ENCODE measurements around the gene IRS1.

The IRS1 gene

DNA sequence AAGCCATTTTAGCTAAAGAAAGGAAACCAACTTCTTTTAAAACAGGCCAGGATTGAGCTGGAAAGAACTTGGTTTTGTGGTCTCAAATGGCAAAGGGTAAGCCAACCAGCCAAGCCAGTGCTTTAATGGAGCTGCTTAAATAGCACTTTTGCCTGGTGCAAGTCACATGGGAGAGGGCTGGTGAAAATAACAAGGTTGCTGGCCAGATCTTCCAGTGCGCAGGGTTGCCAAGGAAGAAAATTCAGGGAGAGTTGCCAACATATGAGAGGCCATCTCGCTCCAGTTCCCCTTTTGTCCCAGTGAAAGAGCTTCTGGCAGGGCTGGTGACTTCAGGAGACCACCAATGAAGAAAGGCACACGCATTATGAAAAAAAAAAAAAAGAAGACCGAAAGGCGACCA lies 57.3 kb downstream of the IRS1 start:
- DNase-seq = peak; percentile 62 to 88
- no peaks in the 10 kb centered on the region for H3K36me3 ChIP-seq
- peaks cover 0 to 48% (median 21%) of the 10 kb centered on the region in 4 donors for H3K4me1 ChIP-seq
- TF ChIP-seq, protein P1, sequence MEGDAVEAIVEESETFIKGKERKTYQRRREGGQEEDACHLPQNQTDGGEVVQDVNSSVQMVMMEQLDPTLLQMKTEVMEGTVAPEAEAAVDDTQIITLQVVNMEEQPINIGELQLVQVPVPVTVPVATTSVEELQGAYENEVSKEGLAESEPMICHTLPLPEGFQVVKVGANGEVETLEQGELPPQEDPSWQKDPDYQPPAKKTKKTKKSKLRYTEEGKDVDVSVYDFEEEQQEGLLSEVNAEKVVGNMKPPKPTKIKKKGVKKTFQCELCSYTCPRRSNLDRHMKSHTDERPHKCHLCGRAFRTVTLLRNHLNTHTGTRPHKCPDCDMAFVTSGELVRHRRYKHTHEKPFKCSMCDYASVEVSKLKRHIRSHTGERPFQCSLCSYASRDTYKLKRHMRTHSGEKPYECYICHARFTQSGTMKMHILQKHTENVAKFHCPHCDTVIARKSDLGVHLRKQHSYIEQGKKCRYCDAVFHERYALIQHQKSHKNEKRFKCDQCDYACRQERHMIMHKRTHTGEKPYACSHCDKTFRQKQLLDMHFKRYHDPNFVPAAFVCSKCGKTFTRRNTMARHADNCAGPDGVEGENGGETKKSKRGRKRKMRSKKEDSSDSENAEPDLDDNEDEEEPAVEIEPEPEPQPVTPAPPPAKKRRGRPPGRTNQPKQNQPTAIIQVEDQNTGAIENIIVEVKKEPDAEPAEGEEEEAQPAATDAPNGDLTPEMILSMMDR (IDR thresholded peaks at IDR 0.05) = no peak
- peak overlapping the region; percentile 67 to 80 for H3K27ac ChIP-seq
- H3K4me3 ChIP-seq = peak overlapping the region in 1 of 2 donors; percentile 4
- no peaks in the 10 kb centered on the region for H3K27me3 ChIP-seq
- intact Hi-C loops (cut with DNase I; ENCODE audit: low total_unique reads) = no loop called here
- H3K9me3 ChIP-seq = no peaks in the 10 kb centered on the region

DNA sequence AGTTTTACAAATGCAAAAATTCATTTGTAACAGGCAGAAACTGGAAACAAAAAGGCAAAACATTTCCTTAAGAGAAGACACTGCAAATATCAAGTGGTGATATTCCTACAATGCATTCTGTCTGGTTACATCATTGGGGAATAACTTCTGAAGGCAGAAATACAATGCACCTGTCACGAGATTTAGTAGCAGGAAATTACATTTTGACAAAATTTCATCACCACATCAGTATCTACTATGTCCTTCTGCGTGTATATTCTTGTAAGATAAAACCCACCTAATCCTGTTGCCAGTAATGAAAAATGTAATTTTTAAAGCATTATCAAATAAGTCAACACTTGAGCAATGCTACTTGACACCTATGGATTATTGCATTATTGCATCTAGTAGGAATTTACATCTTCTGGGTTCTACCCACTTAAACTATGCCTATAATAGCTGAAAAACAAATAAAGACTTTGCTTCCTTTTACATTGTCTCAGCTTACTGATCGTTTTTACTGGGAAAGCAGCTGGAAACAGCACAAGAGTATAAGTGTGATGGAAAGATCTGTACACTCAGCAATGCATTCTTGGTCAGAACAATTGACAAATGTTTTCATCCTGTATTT lies 59.5 kb downstream of the IRS1 start:
- TF ChIP-seq, protein P1 (IDR thresholded peaks at IDR 0.05) = no peak
- Histone ChIP-seq H3K9me3 (no peaks in the 10 kb centered on the region), H3K27ac (no peak overlapping the region), H3K36me3 (peaks cover 0 to 4% (median 0%) of the 10 kb centered on the region in 3 donors), H3K27me3 (no peaks in the 10 kb centered on the region), H3K4me3 (no peak overlapping the region), H3K4me1 (peaks cover 0 to 48% (median 21%) of the 10 kb centered on the region in 4 donors)
- DNase-seq = no peak
- intact Hi-C loops (cut with DNase I; ENCODE audit: low total_unique reads) = no loop called here

DNA sequence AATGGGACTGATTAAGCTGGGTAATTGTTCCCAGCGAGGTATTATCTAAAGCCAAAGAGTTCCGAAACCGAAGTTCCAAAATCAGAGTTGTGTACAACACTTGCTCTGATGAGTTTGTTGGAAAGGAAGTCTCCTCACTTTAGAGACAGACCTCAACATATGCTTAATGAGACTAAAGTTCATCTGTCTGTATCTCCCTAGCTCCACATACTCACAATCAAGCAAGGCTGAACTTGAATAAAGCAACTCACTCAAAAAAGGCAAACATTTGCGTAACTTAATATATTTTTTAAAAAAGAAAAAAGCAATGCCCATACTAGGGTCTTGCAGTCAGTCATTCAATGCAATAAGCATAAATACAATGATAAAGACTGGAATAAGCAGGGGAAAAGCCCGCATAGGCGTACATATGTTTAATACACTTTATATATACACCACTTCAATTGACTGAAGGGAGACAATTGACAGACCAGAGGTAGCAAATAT lies 60.0 kb downstream of the IRS1 start:
- intact Hi-C loops (cut with DNase I; ENCODE audit: low total_unique reads) = no loop called here
- Histone ChIP-seq H3K4me3 (no peak overlapping the region), H3K36me3 (peaks cover 0 to 4% (median under 1%) of the 10 kb centered on the region in 3 donors), H3K27me3 (no peaks in the 10 kb centered on the region), H3K9me3 (no peaks in the 10 kb centered on the region), H3K4me1 (peaks cover 0 to 48% (median 21%) of the 10 kb centered on the region in 4 donors), H3K27ac (no peak overlapping the region)
- TF ChIP-seq, protein P1 (IDR thresholded peaks at IDR 0.05) = no peak
- no peak for DNase-seq

DNA sequence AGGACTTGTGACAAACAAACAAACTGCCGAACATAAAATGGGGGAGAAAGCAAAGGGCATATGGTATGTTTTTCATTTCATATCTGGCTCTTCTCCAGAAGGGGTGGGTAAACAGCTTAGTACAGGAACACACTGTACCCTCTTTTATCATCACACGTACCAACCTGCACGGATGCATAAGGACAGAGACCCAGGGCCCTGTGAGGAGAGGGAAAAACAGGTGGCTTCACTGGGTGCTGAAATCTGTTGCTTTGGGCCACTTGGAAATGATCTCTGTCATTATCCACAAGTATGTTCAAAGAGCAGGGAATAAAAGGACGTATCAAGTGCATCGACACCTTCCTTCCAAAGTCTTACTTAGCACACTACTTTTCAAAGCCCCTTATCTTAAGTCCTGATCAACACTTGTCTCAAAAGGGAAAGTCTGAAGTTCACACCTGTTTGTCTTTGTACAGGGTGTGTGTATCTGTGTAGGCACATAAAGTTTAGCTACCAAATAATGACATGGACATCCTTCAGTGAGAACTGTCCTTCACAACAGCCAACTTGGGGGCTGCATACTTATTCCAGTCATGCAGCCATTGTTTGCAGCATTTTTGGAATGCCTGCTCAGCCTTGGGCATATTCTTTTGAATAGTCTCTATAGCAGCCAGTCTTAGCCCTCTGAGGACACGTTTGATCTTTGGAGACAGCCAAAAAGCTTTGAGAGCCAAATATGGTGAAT lies 60.6 kb downstream of the IRS1 start:
- H3K27me3 ChIP-seq = no peaks in the 10 kb centered on the region
- peaks cover 0 to 48% (median 21%) of the 10 kb centered on the region in 4 donors for H3K4me1 ChIP-seq
- no peaks in the 10 kb centered on the region for H3K9me3 ChIP-seq
- no peak for DNase-seq
- H3K27ac ChIP-seq = no peak overlapping the region
- no peak overlapping the region for H3K4me3 ChIP-seq
- peaks cover 0 to 7% (median 4%) of the 10 kb centered on the region in 3 donors for H3K36me3 ChIP-seq
- intact Hi-C loops (cut with DNase I; ENCODE audit: low total_unique reads) = no loop called here
- TF ChIP-seq, protein P1 (IDR thresholded peaks at IDR 0.05) = no peak

DNA sequence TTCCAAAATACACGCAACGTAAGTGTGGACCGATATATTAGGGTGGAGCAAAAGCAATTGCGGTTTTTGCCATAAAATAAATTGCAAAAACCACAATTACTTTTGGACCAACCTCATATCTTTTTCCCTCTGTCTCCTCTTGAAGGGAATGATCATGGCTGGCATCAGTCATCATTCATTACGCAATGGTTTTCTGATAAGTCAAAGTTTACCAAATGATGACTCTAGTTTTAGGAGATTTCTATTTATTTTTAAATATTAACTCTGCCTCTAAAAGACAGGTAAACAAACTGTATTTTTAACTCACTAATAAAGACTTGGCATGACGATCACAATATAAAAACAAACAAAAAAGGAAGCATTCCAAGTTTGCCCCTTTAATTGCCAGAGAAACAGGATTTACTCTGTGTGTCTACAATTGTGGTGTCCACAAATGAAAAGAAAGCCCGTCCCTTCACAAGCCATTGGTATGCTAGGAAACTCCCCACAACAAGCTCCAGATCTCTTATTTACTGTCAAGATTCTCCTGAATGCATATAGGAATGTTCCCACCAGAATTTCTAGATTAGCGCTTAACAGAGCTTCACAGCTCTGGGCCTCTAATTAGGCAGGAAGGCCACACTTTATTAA lies 61.3 kb downstream of the IRS1 start:
- Histone ChIP-seq H3K4me3 (no peak overlapping the region), H3K4me1 (peaks cover 0 to 44% (median 21%) of the 10 kb centered on the region in 4 donors), H3K27ac (no peak overlapping the region)

More for the DNA sequence above, 61.3 kb downstream of the IRS1 start:
- H3K9me3 ChIP-seq = no peaks in the 10 kb centered on the region
- intact Hi-C loops (cut with DNase I; ENCODE audit: low total_unique reads) = no loop called here
- DNase-seq = no peak
- TF ChIP-seq, protein P1 (IDR thresholded peaks at IDR 0.05) = no peak
- H3K27me3 ChIP-seq = no peaks in the 10 kb centered on the region
- H3K36me3 ChIP-seq = peaks cover 0 to 7% (median 4%) of the 10 kb centered on the region in 3 donors

Data from tibial artery (tissue), 4 donors.